Prostate gland (tissue), 2 donors: ENCODE results near the gene GALP.

Source experiments
- POLR2A ChIP-seq: fragments of 450-650 bp; IDR thresholded peaks from one replicate; pipeline ENCODE4 v1.6.1; 2016; ENCODE audit warnings: antibody characterized with exemption, mild to moderate bottlenecking
- TF ChIP-seq, protein P1 (sequence below), 4 experiments: fragments of 200-600 bp in 2 of 4; fragments of 450-650 bp in 2 of 4; sonication (generic) in 2 of 4; IDR thresholded peaks; 1 replicate in 3 of 4; 2 replicates in 1 of 4; pipeline ENCODE4 v1.5.1; 2016 to 2019; ENCODE audit warnings: antibody characterized with exemption in 4 of 4, mild to moderate bottlenecking in 2 of 4, moderate library complexity in 2 of 4

DNA sequence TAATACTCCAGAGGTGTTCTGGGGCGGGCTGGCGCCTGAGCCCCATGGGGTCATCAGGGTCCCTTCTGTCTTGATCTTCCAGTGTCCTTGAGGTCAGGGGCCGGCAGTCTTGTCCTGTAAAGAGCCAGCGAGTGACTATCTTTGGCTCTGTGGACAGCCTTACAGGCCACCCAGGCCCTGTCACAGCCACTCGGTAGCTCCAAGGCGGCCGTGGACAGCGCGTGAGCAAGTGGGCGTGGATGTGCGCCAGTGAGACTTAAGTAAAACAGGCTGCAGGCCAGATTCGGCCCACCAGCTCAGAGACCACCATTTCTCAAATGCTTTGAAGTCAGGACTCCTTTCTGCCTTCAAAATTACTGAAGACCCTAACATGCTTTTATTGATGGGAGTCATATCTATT is 31.0 kb upstream of the GALP start:
- TF ChIP-seq, protein P1, sequence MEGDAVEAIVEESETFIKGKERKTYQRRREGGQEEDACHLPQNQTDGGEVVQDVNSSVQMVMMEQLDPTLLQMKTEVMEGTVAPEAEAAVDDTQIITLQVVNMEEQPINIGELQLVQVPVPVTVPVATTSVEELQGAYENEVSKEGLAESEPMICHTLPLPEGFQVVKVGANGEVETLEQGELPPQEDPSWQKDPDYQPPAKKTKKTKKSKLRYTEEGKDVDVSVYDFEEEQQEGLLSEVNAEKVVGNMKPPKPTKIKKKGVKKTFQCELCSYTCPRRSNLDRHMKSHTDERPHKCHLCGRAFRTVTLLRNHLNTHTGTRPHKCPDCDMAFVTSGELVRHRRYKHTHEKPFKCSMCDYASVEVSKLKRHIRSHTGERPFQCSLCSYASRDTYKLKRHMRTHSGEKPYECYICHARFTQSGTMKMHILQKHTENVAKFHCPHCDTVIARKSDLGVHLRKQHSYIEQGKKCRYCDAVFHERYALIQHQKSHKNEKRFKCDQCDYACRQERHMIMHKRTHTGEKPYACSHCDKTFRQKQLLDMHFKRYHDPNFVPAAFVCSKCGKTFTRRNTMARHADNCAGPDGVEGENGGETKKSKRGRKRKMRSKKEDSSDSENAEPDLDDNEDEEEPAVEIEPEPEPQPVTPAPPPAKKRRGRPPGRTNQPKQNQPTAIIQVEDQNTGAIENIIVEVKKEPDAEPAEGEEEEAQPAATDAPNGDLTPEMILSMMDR (IDR thresholded peaks at IDR 0.05): no peak
- TF ChIP-seq POLR2A: no peak
